ENCODE results near the gene FANCC.
A peak's percentile ranks its signal among the peaks of the same experiment; 100 is the strongest.

GRCh38 chr9:95341293-95341962 lies 23.9 kb upstream of the FANCC start:
- TF ChIP-seq POLR2A (IDR thresholded peaks at IDR 0.05) (no peak), CTCF (IDR thresholded peaks at IDR 0.05) (peak in 3 of 7 experiments; percentile 14 to 28 (median 23))

Measured in body of pancreas (tissue), 4 donors.